GM12801 (cell line): ENCODE results near the gene PEX12.

Experiments used
- TF ChIP-seq, protein P1 (sequence below): IDR thresholded peaks from one replicate; pipeline ENCODE4 v1.5.1; 2011; ENCODE audit warnings: control low read depth; ENCODE audit not compliant: insufficient read length; ENCODE audit errors: extremely low read depth

Gene PEX12

DNA sequence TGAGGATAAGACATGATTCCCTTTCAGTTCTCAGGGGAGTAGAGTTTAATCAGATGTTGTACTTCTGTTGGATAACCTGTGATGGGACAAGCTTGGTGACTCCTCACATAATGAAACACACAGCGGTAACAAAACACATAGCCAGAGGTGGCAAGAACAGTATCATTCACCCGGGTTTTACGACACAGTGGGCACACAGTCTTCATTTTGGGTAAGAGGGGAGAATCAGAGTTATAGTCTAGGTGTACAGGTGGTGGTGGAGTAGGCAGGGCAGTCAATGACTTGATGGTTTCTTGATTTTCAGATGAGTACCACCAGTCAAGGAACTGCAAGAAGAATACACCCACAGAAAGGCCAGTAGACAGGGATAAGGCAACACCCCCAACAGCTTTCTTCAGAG, 2.6 kb downstream of the PEX12 start:
- TF ChIP-seq, protein P1, sequence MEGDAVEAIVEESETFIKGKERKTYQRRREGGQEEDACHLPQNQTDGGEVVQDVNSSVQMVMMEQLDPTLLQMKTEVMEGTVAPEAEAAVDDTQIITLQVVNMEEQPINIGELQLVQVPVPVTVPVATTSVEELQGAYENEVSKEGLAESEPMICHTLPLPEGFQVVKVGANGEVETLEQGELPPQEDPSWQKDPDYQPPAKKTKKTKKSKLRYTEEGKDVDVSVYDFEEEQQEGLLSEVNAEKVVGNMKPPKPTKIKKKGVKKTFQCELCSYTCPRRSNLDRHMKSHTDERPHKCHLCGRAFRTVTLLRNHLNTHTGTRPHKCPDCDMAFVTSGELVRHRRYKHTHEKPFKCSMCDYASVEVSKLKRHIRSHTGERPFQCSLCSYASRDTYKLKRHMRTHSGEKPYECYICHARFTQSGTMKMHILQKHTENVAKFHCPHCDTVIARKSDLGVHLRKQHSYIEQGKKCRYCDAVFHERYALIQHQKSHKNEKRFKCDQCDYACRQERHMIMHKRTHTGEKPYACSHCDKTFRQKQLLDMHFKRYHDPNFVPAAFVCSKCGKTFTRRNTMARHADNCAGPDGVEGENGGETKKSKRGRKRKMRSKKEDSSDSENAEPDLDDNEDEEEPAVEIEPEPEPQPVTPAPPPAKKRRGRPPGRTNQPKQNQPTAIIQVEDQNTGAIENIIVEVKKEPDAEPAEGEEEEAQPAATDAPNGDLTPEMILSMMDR, result no peak

- TF ChIP-seq, protein P1, result no peak
These were observed 9.0 kb downstream of the PEX12 start for GRCh38 chr17:35569405-35569804.

- TF ChIP-seq, protein P1, result no peak
These were observed 9.8 kb downstream of the PEX12 start for GRCh38 chr17:35568561-35568960.

- TF ChIP-seq, protein P1, result no peak
These were observed 11.4 kb downstream of the PEX12 start for GRCh38 chr17:35566968-35567367.

DNA sequence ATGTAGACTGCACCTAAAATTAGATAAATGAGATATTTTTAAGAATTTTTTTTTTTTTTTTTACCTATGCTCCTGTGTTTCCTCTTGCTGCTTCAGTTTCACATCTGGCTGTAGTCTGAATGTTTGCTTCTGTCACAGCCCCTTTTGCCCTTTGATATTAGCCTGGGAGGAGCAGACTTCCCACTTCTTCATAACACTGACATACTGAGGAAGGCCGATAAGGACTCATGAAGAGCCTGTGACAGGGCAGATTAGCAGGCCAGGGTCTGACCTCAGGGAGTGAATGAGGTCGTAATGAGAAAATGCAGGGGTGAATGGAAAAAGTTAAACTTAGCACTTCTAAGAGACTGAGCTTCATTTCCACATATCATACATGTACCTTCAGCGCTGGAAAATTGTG, 17.7 kb downstream of the PEX12 start, which contains the start of gene SLFN14:
TSS of gene SLFN14 (minus strand) at position 117 of the 400 bp plus-strand sequence. CDS start 2,757 bp downstream, outside the sequence.
- TF ChIP-seq, protein P1, result no peak

- TF ChIP-seq, protein P1, result no peak
These were observed 18.7 kb downstream of the PEX12 start for GRCh38 chr17:35559495-35560210.

DNA sequence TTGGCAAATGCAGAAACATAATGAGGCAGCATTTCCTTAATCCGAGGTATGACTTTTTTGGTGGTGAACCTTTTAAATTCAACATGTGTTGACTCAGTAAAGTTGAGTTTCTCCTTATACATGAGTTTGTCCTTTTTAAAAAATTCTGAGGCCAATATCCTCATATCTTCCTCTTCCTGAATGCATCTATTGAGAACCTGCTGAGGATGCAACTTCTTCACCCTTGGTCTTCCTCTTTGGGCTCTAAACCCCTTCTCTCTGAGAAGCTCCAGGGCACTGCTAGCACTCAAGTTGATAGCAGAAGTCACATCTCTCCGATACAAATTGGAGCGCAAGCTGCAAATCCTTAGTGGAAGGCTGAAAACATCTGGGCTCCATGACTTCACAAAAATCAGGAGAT, 21.0 kb downstream of the PEX12 start:
- TF ChIP-seq, protein P1, result no peak
